Measurements from ENCODE around the gene SLC9A9.

SLC9A9 gene

GRCh38 chr3:143648708-143649107 lies 199.6 kb downstream of the SLC9A9 start:
- DNase-seq (ENCODE audit: low read depth in 2 of 2) = no peak

GRCh38 chr3:143648218-143648617 lies 200.1 kb downstream of the SLC9A9 start:
- DNase-seq (ENCODE audit: low read depth in 2 of 2) = no peak

GRCh38 chr3:143644370-143645089 lies 203.7 kb downstream of the SLC9A9 start:
- DNase-seq (ENCODE audit: low read depth in 2 of 2) = no peak

- DNase-seq (ENCODE audit: low read depth in 2 of 2) = no peak
Measured at GRCh38 chr3:143643905-143644304, 204.4 kb downstream of the SLC9A9 start.

GRCh38 chr3:143640774-143641173 lies 207.5 kb downstream of the SLC9A9 start:
- no peak for DNase-seq (ENCODE audit: low read depth in 2 of 2)

GRCh38 chr3:143637133-143637532 lies 211.1 kb downstream of the SLC9A9 start:
- no peak for DNase-seq (ENCODE audit: low read depth in 2 of 2)

- no peak for DNase-seq (ENCODE audit: low read depth in 2 of 2)
Measured at GRCh38 chr3:143634991-143635390, 213.3 kb downstream of the SLC9A9 start.

- DNase-seq (ENCODE audit: low read depth in 2 of 2) = no peak
Measured at GRCh38 chr3:143634427-143634826, 213.8 kb downstream of the SLC9A9 start.

- no peak for DNase-seq (ENCODE audit: low read depth in 2 of 2)
Measured at GRCh38 chr3:143633816-143634215, 214.5 kb downstream of the SLC9A9 start.

- DNase-seq (ENCODE audit: low read depth in 2 of 2) = no peak
Measured at GRCh38 chr3:143629726-143630125, 218.5 kb downstream of the SLC9A9 start.

- DNase-seq (ENCODE audit: low read depth in 2 of 2) = no peak
Measured at GRCh38 chr3:143628971-143629370, 219.3 kb downstream of the SLC9A9 start.

- DNase-seq (ENCODE audit: low read depth in 2 of 2) = peak; percentile 0 to 19
Measured at GRCh38 chr3:143627336-143627735, 220.9 kb downstream of the SLC9A9 start.

GRCh38 chr3:143619231-143619630 lies 229.0 kb downstream of the SLC9A9 start:
- no peak for DNase-seq (ENCODE audit: low read depth in 2 of 2)

GRCh38 chr3:143617050-143617449 lies 231.2 kb downstream of the SLC9A9 start:
- DNase-seq (ENCODE audit: low read depth in 2 of 2) = no peak

- no peak for DNase-seq (ENCODE audit: low read depth in 2 of 2)
Measured at GRCh38 chr3:143613226-143613625, 235.0 kb downstream of the SLC9A9 start.

GRCh38 chr3:143612541-143612940 lies 235.7 kb downstream of the SLC9A9 start:
- DNase-seq (ENCODE audit: low read depth in 2 of 2) = no peak

- DNase-seq (ENCODE audit: low read depth in 2 of 2) = no peak
Measured at GRCh38 chr3:143608966-143609365, 239.3 kb downstream of the SLC9A9 start.

GRCh38 chr3:143605233-143605950 lies 242.9 kb downstream of the SLC9A9 start:
- DNase-seq (ENCODE audit: low read depth in 2 of 2) = no peak

GRCh38 chr3:143604402-143605185 lies 243.7 kb downstream of the SLC9A9 start:
- no peak for DNase-seq (ENCODE audit: low read depth in 2 of 2)

- no peak for DNase-seq (ENCODE audit: low read depth in 2 of 2)
Measured at GRCh38 chr3:143603774-143604173, 244.5 kb downstream of the SLC9A9 start.

- no peak for DNase-seq (ENCODE audit: low read depth in 2 of 2)
Measured at GRCh38 chr3:143601723-143602484, 246.4 kb downstream of the SLC9A9 start.

All from stimulated activated CD8-positive, alpha-beta memory T cell treated with anti-CD3 and anti-CD28 coated beads, Interleukin-2, amount 100 ng/mL, for 48 hours (primary cell).